ENCODE results near the gene ANKRD33B.
A peak's percentile ranks its signal among the peaks of the same experiment; 100 is the strongest.
"Not testable (repeated sequence)": the region's sequence is repeated elsewhere in the genome, so short reads cannot be mapped to it uniquely, and the experiment has no call there.

Gene ANKRD33B

GRCh38 chr5:10563110-10563944 is 543 bp upstream of the ANKRD33B start:
- H3K4me3 Mint-ChIP-seq = peak overlapping the region; percentile 92
- DNase-seq (ENCODE audit: low spot score in 2 of 2) (no peak), ATAC-seq (peak; percentile 70)

GRCh38 chr5:10564838-10565784 is 1.2 kb downstream of the ANKRD33B start:
- H3K4me1 Mint-ChIP-seq = peaks cover 23% of the 10 kb centered on the region
- H3K36me3 Mint-ChIP-seq = peaks cover 19% of the 10 kb centered on the region
- peak overlapping the region; percentile 85 for H3K27ac Mint-ChIP-seq
- DNase-seq (ENCODE audit: low spot score in 2 of 2) (peak; percentile 19 to 59), ATAC-seq (peak; percentile 1)
- H3K4me3 Mint-ChIP-seq = peak overlapping the region; percentile 92
- no peaks in the 10 kb centered on the region for H3K9me3 Mint-ChIP-seq

More at GRCh38 chr5:10563110-10563944, 543 bp upstream of the ANKRD33B start:
- Mint-ChIP-seq H3K36me3 (peaks cover 19% of the 10 kb centered on the region), H3K4me1 (peaks cover 23% of the 10 kb centered on the region), H3K27ac (peak overlapping the region; percentile 29), H3K9me3 (no peaks in the 10 kb centered on the region)

GRCh38 chr5:10565785-10566542 is 2.1 kb downstream of the ANKRD33B start:
- DNase-seq (ENCODE audit: low spot score in 2 of 2) = no peak
- no peak for ATAC-seq
- Mint-ChIP-seq H3K4me3 (peak overlapping the region; percentile 92), H3K36me3 (peaks cover 19% of the 10 kb centered on the region), H3K4me1 (peaks cover 23% of the 10 kb centered on the region), H3K27ac (peak overlapping the region; percentile 85), H3K9me3 (no peaks in the 10 kb centered on the region)

- DNase-seq (ENCODE audit: low spot score in 2 of 2) (no peak), ATAC-seq (no peak)
- Mint-ChIP-seq H3K4me3 (peak overlapping the region; percentile 92), H3K9me3 (no peaks in the 10 kb centered on the region), H3K4me1 (peaks cover 23% of the 10 kb centered on the region), H3K36me3 (peaks cover 19% of the 10 kb centered on the region), H3K27ac (peak overlapping the region; percentile 70)
Observed at GRCh38 chr5:10566543-10567068, 2.7 kb downstream of the ANKRD33B start.

DNA sequence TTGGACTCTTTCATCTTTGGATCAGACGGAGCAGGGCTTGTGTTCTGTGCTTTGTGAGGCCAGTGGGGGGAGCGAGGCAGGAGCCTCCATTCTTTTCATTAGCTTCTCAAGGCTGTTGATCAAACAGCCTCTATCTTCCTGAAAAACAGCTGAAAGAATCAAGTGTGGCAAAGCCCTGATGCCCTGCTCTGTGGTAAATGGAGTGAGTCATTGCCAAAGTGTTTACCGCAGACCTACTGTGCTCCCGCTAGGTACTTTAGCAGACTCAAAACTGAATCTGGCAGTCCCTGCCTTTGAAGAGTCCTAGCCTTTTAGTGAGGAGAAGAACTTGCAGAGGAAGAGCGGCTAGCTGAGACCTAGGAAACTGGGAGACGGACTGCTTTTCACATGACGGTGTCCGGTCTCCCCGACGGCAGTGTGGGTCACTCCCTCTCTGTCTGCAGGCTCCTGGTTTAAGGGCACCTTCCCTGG is 3.3 kb downstream of the ANKRD33B start:
- no peaks in the 10 kb centered on the region for H3K9me3 Mint-ChIP-seq
- peak overlapping the region; percentile 56 for H3K4me3 Mint-ChIP-seq
- DNase-seq (ENCODE audit: low spot score in 2 of 2) (no peak), ATAC-seq (no peak)
- peak overlapping the region; percentile 70 for H3K27ac Mint-ChIP-seq
- peaks cover 23% of the 10 kb centered on the region for H3K4me1 Mint-ChIP-seq
- peaks cover 19% of the 10 kb centered on the region for H3K36me3 Mint-ChIP-seq

DNA sequence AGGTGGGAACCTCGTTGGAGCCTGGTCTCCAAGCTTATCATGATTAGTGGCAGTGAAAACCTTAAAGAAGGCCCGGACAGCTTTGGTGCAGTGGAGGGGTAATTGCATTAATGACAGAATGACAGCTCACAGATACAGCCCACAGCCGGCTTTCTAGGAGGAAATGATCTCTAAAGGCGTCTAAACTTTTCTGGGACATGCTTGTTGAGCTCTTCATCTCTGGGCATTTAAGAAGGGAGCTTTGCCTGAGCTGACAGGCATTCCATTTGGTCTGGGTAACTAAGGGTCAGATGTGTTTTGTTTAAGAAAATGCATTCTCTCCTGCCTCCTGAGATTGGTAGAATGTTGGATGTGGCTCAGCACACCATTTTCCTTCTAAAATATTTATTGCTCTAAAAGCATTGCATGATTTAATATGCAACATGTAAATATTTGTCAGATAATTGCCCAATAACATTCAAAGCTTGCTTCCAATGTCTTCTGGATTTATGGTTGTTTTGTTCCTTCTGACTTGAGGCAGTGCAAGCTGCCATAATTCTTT is 4.0 kb downstream of the ANKRD33B start:
- Mint-ChIP-seq H3K4me3 (no peak overlapping the region), H3K36me3 (peaks cover 20% of the 10 kb centered on the region), H3K27ac (no peak overlapping the region), H3K9me3 (no peaks in the 10 kb centered on the region), H3K4me1 (peaks cover 23% of the 10 kb centered on the region)
- DNase-seq (ENCODE audit: low spot score in 2 of 2) = no peak
- no peak for ATAC-seq

DNA sequence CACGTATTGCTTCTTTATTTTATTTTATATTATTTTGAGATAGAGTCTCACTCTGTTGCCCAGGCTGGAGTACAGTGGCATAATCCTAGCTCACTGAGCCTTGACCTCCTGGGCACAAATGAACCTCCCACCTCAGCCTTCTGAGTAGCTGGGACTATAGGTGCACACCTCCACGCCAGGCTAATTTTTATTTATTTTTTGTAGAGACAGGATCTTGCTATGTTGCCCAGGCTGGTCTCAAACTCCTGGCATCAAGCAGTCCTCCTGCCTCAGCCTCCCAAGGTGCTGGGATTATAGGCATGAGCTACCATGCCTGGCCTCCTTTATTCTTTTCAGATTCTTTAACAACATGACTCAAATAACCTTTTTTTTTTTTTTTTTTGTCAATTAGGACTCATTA is 6.7 kb downstream of the ANKRD33B start:
- H3K27ac Mint-ChIP-seq; H3K9me3 Mint-ChIP-seq; H3K4me3 Mint-ChIP-seq; DNase-seq (ENCODE audit: low spot score in 2 of 2); ATAC-seq: not testable (repeated sequence)
- Mint-ChIP-seq H3K4me1 (peaks cover 19% of the 10 kb centered on the region), H3K36me3 (peaks cover 26% of the 10 kb centered on the region)

- H3K4me1 Mint-ChIP-seq = peaks cover 13% of the 10 kb centered on the region
- no peak overlapping the region for H3K4me3 Mint-ChIP-seq
- H3K36me3 Mint-ChIP-seq = peaks cover 13% of the 10 kb centered on the region
- no peak overlapping the region for H3K27ac Mint-ChIP-seq
- no peak for ATAC-seq
- no peaks in the 10 kb centered on the region for H3K9me3 Mint-ChIP-seq
- DNase-seq (ENCODE audit: low spot score in 2 of 2) = no peak
Observed at GRCh38 chr5:10572451-10572850, 8.6 kb downstream of the ANKRD33B start.

DNA sequence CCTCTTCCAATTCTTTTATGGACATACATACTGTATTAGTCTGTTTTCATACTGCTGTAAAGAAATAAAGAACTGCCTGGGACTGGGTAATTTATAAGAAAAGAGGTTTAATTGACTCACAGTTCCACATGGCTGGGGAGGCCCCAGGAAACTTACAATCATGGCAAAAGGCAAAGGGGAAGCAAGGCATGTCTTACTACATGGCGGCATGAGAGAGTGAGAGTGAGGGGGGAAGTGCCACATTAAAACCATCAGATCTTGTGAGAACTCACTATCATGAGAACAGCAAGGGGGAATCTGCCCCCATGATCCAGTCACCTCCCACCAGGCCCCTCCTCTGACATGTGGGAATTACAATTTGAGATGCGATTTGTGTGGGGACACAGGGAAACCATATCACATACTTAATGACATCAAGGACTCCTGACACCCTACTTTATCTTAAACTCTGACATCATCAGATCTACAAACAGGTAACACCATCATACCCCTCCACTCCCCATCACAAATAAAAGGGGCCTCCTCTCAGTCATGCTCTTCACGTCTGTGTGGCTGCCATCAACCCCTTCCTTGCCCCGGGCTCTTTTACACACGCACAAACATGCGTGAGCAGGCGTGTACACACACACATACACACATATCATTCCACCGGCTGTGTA is 9.7 kb downstream of the ANKRD33B start:
- H3K9me3 Mint-ChIP-seq = no peaks in the 10 kb centered on the region
- no peak overlapping the region for H3K27ac Mint-ChIP-seq
- ATAC-seq (no peak), DNase-seq (ENCODE audit: low spot score in 2 of 2) (no peak)
- H3K4me3 Mint-ChIP-seq = no peak overlapping the region
- H3K4me1 Mint-ChIP-seq = peaks cover 18% of the 10 kb centered on the region
- peaks cover 12% of the 10 kb centered on the region for H3K36me3 Mint-ChIP-seq

DNA sequence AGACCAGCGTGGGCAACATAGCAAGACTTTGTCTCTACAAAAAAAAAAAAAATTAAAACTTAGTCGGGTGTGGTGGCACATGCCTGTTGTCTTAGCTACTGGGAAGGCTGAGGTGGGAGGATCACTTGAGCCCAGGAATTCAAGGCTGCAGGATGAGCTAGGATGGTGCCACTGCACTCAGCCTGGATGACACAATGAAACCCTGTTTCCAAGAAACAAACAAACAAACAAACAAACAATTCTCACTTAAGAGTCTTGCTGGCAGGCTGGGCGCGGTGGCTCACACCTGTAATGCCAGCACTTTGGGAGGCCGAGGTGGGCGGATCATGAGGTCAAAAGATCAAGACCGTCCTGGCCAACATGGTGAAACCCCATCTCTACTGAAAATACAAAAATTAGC is 11.0 kb downstream of the ANKRD33B start:
- not testable (repeated sequence) for H3K4me3 Mint-ChIP-seq; DNase-seq (ENCODE audit: low spot score in 2 of 2); H3K9me3 Mint-ChIP-seq; ATAC-seq; H3K27ac Mint-ChIP-seq
- Mint-ChIP-seq H3K36me3 (peaks cover 12% of the 10 kb centered on the region), H3K4me1 (peaks cover 21% of the 10 kb centered on the region)

- Mint-ChIP-seq H3K27ac (no peak overlapping the region), H3K4me3 (no peak overlapping the region), H3K4me1 (peaks cover 35% of the 10 kb centered on the region), H3K9me3 (no peaks in the 10 kb centered on the region), H3K36me3 (peaks cover 12% of the 10 kb centered on the region)
- DNase-seq (ENCODE audit: low spot score in 2 of 2) = no peak
- no peak for ATAC-seq
Observed at GRCh38 chr5:10576121-10576789, 12.4 kb downstream of the ANKRD33B start.

GRCh38 chr5:10576790-10577189 is 12.9 kb downstream of the ANKRD33B start:
- ATAC-seq = no peak
- peaks cover 40% of the 10 kb centered on the region for H3K4me1 Mint-ChIP-seq
- peaks cover 12% of the 10 kb centered on the region for H3K36me3 Mint-ChIP-seq
- DNase-seq (ENCODE audit: low spot score in 2 of 2) = no peak
- no peak overlapping the region for H3K4me3 Mint-ChIP-seq
- H3K27ac Mint-ChIP-seq = no peak overlapping the region
- no peaks in the 10 kb centered on the region for H3K9me3 Mint-ChIP-seq

GRCh38 chr5:10577371-10578292 is 13.8 kb downstream of the ANKRD33B start:
- Mint-ChIP-seq H3K27ac (peak overlapping the region; percentile 55), H3K4me3 (no peak overlapping the region), H3K4me1 (peaks cover 47% of the 10 kb centered on the region), H3K9me3 (no peaks in the 10 kb centered on the region), H3K36me3 (peaks cover 12% of the 10 kb centered on the region)
- DNase-seq (ENCODE audit: low spot score in 2 of 2) = no peak
- ATAC-seq = peak; percentile 46

Measured in stimulated activated effector memory CD8-positive, alpha-beta T cell treated with anti-CD3 and anti-CD28 coated beads, Interleukin-12 subunit alpha, Interleukin-12 subunit beta, amount 100 ng/mL, for 72 hours (primary cell).